Myocyte (in vitro differentiated cells): ENCODE data around the gene INPP4A. TPM values are rescaled to one million over a fixed set of nuclear protein-coding genes. Genes with fewer than 3 reads are reported as not detected.
"Not testable (repeated sequence)": the region's sequence is repeated elsewhere in the genome, so short reads cannot be mapped to it uniquely, and the experiment has no call there.

ENCODE experiments used
- DNase-seq: peaks from one replicate; pipeline ENCODE4 v3.0.0-alpha.2; 2012; ENCODE audit warnings: low read depth
- total RNA-seq: library from RNA; depleted of rRNA; stranded (reverse); fragments of >200 nt; gene quantifications from 2 replicates; pipeline ENCODE4 v1.2.3, GENCODE V29; 2014

The INPP4A gene
- total RNA-seq, 1 donor from 2014 or later, result 22.0 TPM

DNA sequence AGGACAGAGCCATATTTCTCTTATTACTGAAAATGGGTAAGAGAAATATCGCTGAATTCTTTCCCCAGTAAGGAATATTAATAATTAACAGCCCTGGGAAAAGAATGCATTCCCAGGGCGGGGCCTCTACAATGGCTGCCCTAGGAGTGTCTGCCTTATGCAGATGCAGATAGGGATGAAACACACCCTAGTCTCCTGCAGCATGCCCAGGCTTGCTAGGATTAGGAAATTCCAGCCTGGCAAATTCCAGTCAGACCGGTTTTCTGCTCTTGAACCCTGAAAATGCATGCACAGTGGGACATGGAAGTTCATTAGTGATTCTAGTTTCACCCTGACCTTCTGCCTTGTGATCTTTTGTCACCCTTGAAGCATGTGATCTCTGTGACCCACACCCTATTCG is 9.0 kb upstream of the INPP4A start:
- DNase-seq, result not testable (repeated sequence)

DNA sequence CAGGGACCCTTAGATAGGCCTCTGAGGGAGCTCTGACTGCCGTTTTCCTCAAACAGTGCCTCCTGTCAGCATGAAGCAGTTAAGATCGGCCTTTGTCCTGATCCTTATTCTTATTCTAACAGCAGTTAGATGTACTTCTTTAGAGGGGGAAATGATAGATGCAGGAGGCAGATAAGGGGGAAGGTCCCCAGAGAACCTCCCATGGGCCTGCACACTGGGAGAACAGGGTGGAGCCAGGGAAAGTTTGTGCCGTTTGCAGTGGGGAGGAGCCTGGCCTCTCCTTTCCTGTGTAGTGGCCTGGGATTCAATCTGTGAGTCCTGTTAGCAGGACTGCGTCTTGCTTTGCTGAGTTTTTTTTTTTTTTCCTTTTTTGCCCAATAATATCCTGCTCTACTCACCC is 7.9 kb upstream of the INPP4A start:
- no peak for DNase-seq

DNA sequence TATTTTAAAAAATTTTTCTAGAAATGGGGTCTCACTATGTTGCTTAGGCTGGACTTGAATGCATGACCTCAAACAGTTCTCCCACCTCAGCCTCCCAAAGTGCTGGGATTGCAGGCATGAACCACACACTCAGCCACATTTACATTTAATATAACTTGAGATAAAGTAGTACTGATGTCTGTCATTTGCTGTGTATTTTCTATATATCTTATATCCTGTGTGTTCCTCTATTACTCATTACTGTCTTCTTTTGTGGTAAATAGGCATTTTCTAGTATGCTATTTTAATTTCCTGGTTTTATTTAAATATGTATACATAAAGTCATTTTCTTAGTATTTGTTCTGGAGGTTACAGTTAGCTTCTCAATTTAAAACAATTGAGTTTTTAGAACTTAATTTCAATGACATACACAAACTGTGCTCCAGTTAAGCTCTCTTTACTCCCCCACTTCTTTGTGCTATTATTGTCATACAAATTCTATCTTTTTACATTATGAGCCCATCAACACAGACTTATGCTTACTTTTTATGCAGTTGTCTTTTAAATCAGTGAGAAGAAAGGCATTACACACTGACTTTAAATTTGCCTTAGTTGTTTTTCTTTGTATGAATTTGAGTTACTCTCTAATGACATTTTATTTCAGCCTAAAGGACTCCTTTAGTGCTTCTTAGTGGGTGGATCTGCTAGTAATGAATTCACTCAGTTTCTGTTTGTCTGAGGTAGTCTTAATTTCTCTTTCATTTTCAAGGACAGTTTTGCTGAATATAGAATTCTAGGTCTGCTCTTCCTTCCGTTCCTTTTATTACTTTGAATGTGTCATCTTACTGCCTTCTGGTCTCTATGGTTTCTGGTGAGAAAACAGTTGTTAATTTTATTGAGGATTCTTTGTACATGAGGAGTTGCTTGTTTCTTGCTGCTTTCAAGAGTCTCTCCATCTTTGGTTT is 6.2 kb upstream of the INPP4A start:
- DNase-seq, result no peak

DNA sequence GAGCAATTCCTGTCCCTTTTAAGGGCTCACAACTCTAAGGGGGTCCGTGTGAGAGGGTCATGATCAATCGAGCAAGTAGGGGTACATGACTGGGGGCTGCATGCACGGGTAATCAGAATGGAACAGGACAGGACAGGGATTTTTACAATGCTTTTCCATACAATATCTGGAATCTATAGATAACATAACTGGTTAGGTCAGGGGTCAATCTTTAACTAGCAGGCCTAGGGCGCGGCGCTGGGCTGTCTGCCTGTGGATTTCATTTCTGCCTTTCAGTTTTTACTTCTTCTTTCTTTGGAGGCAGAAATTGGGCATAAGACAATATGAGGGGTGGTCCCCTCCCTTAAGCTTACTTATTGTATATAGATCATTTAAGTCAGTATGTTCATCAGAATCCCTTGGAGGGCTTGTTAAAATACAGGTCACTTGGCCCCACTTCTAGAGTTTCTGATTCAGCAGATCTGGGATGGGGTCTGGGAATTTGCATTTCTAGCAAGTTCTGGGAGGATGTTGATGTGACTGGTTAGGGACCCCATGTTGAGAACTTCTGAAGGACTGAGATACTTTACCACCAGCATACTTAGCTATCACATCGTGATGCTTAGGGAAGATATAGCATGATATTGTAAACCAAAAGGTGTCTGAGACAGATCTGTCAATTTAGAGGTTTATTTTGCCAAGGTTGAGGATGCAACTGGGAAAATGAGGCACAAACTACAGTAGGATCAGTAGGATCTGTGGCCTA is 2.8 kb upstream of the INPP4A start:
- DNase-seq, result no peak

DNA sequence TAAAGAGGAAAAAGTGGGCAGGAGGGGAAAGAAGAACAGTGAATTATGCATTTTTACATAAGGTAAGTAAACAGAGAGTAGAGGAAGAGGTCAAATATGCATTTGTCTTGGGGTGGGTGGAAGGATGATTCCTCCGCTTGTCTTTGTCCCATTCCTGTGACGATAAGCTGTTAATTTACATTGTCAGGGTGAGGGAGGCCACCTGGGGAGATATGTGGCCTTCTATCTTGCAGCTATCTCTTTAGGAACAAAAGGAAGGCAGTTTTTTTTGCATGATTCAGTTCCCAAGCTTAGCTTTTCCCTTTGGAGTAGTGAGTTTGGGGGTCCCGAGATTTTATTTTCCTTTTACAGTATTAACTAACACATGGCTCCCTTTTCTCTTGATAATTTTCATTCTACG is 2.2 kb upstream of the INPP4A start:
- no peak for DNase-seq

DNA sequence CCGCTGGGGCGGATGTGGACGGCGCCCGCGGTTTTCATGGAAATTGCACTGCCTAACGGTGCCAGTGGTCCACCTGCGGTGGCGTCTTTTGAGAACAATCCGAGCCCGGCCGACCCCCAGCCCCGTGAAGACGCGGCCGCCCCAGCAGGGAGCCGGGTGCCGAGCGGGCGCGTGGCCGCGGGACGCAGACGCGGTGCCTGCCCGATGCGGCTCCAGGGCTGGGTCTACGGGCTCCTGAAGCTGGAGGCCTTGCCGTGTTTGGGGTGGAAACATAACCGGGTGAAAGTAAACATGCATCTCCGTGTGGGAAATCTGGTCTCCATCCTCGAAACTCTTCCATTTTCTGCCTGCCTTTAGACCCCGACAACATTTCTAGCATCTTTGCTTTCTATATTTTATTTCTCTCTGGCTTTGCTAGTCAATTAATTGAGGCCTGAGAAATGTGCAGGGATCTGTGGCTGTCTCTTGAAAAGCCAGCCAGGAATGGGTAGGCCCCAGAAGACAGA is 572 bp downstream of the INPP4A start:
- DNase-seq, result no peak

DNA sequence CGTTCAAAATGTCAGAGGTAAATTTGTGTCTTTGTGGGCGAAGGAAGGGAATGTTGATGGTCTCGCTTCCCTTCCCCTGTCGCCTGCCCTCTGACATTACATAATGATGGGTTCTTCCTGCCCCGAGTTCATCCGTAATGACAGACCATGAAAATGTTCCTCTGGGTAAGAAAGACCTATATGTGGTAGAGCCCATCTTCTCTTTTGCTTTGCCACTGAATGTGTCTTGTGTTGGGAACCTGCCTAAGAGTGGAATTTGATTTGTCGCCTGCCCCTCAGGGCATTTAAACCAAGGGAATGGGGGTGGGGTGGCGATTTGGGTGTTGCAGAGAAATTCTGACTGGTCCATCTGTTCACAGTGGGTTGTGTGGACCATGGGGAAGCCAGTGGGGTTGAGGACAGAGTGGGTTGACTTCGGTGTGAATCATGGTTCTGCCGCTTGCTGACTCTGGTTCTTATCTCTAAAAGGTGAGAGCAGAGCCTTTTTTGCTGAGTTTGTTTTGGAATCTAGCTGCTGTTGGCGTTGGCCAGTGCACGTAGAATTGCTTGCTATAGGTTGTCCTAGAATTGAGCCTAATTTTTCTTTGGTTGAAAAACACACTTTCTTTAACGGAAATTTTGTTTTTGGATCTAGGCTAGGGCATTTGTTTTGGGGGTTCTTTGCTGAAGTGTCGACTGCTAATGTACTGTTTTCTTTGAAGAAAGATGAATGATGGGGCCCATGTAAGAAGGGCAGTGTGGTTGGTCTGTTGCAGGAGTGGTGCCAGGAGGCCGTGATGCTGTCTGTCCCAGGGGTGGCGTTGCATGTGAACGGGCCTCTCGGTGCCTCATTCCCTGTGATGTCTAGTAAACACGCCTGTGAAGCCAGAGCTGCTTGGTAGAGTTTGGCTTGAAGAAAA is 1.3 kb downstream of the INPP4A start:
- DNase-seq, result no peak

DNA sequence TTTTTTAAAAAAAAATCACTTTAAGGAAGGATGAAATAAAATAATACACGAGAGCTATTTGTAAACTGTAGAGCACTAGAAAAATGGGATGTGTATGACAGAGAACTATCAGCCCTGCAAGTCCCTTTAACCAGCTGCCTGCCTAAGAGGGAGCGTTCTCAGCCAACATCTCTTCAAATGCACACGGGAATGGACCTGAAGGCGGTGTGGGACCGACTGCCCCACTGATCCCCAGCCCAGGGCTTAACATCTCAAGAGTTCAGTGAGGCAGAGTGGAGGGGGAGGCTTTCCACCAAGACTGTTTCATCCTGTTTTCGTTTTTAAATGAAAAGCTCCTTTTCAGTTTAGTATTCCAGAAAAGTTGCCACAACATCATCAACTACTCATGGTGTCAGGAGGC is 2.2 kb downstream of the INPP4A start:
- DNase-seq, result no peak

DNA sequence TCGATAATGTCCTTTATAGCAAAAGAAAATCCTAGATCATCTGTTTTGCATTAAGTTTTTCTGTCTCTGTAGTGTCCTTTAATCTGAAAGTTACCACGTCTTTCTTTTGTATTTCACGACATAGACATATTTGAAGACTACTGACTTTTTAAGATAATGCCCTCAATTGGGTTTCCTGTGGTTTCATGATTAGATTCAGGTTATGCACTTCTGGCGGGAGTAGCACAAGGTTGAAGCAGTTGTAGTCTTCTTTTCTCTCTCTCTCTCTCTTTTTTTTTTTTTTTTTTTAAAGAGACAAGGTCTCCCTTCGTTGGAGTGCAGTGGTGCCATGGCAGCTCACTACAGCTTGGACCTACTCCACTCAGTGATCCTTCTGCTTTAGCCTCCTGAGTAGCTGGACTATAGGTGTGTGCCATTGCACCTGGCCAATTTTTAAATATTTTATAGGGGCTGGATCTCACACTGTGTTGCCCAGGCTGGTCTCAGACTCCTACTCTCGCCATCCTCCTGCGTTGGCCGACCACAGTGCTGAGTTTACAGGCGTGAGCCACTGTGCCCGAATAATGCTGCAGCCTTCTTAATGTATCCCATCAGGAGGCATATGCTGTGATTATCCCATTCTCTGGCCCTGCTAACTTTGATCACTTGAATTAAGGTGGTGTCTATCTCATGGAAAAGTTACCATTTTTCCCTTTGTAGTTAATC is 3.9 kb downstream of the INPP4A start:
- DNase-seq, result no peak

DNA sequence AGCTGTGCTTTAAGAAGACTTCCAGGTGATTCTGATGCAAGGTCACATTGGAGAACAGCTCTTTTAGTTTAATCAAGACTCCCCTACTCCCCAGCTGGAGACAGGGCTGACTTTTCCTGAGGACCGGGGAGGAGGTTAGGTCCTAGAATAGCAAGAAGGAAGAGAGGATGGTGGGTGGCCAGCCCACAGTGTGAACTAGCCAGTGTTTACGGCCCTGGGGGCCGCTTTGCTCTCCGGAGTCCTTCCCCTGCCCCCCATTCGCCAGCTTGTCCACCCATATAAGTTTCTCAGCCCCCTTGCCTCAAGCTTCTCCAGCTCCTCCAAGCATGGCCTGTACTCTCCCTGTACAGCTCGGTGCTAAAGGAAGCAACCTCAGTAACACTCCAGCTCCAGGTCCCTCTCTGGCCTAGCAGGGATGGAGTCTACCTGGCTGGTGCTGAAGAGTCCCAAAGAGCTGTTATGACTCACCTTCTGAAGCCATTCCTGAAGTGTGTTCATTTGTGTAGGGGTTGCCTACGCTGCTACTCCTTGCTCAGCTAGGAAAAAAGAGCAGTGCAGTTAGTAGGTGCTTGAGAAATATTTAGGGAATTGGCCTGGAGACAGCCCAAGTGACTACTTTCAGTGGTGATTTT is 7.9 kb downstream of the INPP4A start:
- DNase-seq, result no peak

DNA sequence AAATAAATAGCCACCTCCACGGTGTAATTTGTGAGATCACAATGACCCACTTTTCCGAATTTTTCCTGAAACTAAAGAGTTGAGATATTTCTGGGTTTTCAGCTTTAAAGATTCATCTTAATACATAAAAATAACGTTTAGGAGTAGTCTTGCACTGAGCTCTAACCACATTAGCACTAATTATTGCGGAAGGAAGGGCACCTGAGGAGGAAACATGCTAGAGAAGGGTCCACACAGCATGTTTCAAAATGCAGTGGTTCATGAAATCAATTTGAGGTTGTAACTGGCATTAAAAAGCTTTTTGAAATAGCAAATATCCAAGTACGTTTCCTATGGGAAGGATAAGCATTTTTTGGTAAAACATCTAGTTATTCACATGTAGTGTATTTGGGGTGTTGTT is 8.4 kb downstream of the INPP4A start:
- no peak for DNase-seq

DNA sequence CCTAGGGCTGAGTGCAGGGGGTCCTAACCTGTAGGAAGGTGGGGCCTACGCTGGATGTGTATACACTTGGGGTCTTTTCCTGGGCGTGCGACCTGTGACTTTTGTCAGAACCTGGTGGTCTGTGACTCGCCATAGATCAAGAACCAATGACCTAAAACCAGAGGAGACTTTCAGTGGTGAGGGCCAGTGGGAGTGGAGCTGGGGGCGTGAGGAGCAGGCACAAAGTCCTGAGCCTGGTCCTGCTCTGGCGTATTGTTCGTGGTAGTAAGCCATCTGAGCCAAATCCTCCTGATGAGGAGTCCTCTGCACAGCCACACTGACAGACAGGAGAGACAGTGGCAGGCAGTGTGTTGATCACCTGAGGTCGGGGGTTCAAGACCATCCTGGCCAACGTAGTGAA is 8.9 kb downstream of the INPP4A start:
- DNase-seq, result no peak

DNA sequence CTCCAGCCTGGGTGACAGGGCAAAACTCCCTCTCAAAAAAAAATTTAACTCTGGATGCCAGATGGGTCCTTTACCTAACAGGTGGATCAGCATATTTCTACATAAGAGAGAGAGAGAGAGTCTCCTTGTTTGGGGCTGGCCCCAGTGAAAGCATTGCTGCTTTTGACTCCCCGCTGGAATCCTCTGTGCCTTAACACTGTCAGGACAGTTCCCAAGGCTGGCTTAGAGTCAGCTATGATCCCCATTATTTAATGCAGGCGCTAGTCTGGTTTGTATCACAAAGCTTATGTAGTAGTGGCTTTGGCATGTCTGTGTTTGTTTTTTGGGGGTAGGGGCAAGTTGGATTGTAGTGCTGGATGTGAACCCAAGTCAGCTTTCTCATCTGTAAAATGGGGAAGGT is 9.4 kb downstream of the INPP4A start:
- no peak for DNase-seq

DNA sequence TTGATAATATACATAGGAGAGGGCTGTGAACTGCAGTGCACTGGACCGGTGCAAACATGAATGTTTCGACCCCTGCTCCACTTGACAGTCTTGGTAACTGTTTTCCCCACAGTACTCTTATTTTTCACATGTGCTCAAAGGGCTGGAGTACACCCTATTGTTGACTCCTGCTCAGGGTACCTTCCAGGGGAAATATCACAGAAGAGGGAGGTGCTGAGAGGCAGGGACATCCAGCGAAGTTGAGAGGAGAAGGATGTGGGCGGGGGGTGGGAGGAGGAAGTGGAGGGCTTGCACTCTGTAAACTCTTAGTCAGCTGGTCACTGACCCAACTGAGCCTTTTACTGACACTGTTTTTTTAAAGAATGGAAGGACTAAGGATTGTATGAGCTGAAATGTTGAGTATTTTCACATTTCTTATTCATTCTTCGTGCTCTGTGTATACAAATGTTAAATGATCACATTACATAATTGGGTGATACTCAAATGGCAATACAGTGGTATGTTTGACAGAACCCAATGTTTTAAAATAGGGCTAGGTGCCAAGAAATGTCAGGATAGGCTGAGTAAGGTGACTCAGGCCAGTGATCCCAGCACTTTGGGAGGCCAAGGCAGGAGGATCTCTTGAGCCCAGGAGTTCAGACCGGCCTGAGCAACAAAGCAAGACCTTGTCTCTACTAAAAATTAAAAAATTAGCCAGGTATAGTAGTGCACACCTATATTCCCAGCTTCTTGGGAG is 10.0 kb downstream of the INPP4A start:
- DNase-seq, result no peak

DNA sequence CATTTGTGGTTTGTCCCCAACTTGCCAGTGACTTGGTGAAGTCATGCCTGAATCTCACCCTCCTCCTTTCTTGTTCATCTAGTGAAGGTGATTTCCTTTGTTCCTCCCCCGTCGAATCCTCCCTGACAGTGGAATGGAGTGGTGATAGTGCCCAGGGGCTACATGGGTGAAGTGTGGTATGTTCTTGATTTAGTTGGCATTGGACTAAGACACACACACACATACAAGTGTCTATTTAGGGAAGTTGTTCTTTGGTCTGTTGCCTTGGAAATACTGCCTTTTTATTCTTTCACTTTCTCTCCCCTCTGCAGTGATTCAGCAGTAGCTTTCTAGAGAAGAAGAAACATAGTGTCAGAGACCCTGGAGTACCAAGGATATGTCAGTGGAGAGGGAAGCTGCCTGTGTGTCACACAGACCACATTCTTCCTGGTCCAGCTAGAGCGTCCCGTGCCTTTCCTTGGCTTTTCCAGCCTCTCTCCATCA is 10.9 kb downstream of the INPP4A start:
- no peak for DNase-seq

DNA sequence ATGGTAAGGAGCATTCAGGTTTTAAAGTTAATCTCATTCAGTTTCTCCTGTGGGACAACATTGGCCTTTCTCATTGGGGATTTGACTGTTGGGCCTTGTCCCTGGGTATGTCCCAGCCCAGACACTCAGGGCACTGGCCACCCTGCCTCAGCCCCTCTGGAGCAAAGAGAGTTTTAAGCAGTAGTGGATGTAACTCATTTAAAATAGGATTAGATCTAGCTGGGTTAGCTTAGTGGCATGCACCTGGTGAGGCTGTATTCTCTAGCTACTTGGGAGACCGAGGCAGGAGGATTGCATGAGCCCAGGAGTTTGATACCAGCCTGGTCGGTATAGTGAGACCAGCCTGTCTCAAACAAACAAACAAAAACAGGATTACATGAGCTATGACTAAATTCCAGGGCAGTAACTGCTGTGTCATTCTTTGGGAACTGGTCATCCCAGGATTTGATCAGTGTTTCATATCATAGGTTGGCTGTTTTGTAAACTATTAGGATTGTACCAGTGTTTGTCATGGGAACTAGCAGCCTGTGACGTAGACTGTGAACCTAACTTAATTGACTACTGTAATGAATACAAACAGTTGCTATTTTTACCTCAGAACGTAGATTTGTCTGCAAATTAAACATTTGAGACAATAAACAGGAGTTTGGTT is 12.5 kb downstream of the INPP4A start:
- peak; percentile 63 for DNase-seq

DNA sequence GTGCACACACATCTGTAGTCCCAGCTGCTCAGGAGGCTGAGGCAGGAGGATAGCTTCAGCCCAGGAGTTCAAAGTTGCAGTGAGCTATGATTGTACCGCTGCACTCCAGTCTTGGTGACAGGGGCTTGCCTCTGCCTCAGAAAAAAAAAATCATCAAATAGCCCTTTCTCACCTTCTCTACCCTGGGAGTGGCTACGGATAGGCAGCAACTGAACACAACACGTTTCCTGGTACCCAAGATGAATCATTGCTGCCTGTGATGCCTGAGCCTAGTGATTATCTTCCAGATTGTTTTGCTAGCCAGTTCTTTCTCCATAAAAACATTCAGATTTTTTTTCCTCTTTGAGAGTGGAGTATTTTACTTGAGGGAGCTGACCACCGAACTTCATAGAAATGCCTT is 13.5 kb downstream of the INPP4A start:
- no peak for DNase-seq

DNA sequence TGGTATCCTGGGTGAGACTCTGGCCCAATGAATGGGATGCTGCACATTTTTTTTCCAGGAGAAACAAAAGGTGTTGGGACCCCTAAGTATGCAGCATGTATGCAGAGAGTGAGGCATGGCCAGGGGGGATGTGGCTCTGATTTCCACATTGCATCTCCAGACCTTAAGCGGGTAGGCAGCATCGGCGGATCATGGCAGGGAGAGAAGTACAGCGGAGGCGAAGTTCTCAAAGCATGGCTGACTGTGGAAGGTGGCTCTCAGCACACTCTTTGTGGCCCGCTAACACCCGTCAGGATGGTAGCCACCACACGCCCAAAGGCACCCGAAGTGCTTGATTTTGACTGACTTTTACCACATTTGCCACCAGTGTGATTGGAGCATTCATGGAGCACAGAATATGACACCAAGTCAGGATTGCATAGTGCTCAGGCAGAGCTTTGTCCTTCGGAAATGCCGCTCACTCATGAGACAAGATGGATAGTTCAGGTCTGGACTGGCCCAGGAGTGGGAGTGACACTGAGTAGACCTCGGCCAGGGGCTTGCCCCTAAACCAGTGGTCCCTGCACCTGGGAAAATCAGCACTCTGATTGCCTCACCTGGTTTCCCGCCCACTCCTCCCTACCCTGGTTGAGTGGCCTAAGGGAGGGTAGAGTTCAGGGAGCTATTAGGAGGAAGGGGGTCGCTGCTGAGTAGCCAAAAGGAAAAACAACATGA is 14.2 kb downstream of the INPP4A start:
- no peak for DNase-seq
